ENCODE data around the gene CTBP1. TPM values are rescaled to one million over a fixed set of nuclear protein-coding genes. Genes with fewer than 3 reads are reported as not detected.
"Not testable (repeated sequence)": the region's sequence is repeated elsewhere in the genome, so short reads cannot be mapped to it uniquely, and the experiment has no call there.

Gene CTBP1
- total and polyA plus RNA-seq, 2 donors (not counting 1 experiment from before 2014, with no cell fraction given): 212 to 343 TPM

DNA sequence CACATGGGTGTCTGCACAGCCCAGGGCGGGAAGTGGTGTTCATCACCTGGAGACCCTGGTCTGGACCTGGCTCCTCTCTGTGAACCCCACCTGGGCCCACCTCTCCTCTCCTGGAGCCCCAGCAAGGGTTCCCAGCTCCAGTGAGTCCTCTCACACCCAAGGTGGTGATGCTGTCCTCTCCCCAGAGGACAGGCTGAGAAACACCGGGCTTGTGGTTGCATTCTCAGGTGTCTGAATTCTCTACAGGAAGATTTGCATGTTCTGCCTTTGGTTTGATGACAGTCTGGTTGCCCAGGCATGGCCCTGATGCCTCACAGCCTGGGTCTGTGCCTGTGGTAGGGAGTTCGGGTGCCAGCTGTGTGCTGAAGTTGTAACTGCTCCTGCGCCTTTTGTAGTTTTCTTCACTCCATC is 44.6 kb upstream of the CTBP1 start:
- CTCF ChIA-PET: no interaction called here
- H3K27ac Mint-ChIP-seq: peak overlapping the region; percentile 72

DNA sequence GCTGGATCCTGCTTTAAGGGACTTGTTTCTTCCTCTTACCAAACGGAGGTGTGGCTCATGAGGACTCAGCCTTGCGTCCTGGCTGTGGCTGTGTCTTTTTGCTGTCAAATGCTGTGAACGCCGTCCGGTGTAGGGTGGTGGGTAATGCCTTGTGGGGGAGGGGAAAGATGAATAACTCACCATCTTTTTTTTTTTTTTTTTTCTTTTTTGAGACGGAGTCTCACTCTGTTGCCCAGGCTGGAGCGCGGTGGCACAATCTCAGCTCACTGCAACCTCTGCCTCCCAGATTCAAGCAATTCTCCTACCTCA is 43.7 kb upstream of the CTBP1 start:
- H2AFZ ChIP-seq (ENCODE audit: insufficient read depth, low read depth, low read length, poor library complexity, severe bottlenecking); ATAC-seq (ENCODE audit: low read depth); H3K9me3 Mint-ChIP-seq (ENCODE audit: insufficient read depth); CTCF ChIA-PET; H3K27me3 Mint-ChIP-seq; H3K9me3 ChIP-seq (ENCODE audit: control extremely low read depth in 1 of 3, control insufficient read depth in 2 of 3, insufficient read depth in 1 of 3, low read length in 2 of 3); H3K9ac ChIP-seq (ENCODE audit: low read length); intact Hi-C loops (cut with micrococcal nuclease); H3K4me3 ChIP-seq (ENCODE audit: control extremely low read depth in 1 of 5, extremely low read depth in 1 of 5, insufficient read depth in 1 of 5, low read depth in 2 of 5, low read length in 4 of 5); POLR2A ChIA-PET; DNase-seq; H3K27me3 ChIP-seq (replicated peaks in 1 of 4; ENCODE audit: control extremely low read depth in 1 of 4, control insufficient read depth in 3 of 4, insufficient read depth in 4 of 4, low read length in 3 of 4): not testable (repeated sequence)
- H3K36me3 ChIP-seq (replicated peaks in 1 of 2; ENCODE audit: control extremely low read depth in 1 of 2, control insufficient read depth in 1 of 2, extremely low read depth in 1 of 2, insufficient read depth in 2 of 2, low read length in 1 of 2): peaks cover 0 to 13% of the 10 kb centered on the region in 2 experiments
- H4K20me1 ChIP-seq (ENCODE audit: control insufficient read depth, insufficient read depth, low read length, poor library complexity, severe bottlenecking): peaks cover 67% of the 10 kb centered on the region
- H3K4me2 ChIP-seq (replicated peaks; ENCODE audit: low read depth, low read length, poor library complexity, severe bottlenecking): peak overlapping the region; percentile 92
- H3K27ac ChIP-seq (ENCODE audit: low read length in 2 of 2): peak overlapping the region in 1 of 2 donors; percentile 39
- H3K4me3 Mint-ChIP-seq: peak overlapping the region; percentile 41
- peaks cover 34 to 43% of the 10 kb centered on the region in 2 donors for H3K4me1 ChIP-seq (ENCODE audit: control insufficient read depth in 2 of 2, insufficient read depth in 2 of 2, low read length in 2 of 2)
- peak overlapping the region; percentile 77 for H3K27ac Mint-ChIP-seq
- peaks cover 76% of the 10 kb centered on the region for H3K79me2 ChIP-seq (ENCODE audit: control insufficient read depth, insufficient read depth, low read length)
- WGBS (ENCODE audit: insufficient coverage): no CpG with 5 or more reads among the region's 8 CpGs
- H3K4me1 Mint-ChIP-seq: peaks cover 56% of the 10 kb centered on the region

More for the DNA sequence above, 44.6 kb upstream of the CTBP1 start:
- H3K4me1 ChIP-seq (ENCODE audit: control insufficient read depth in 2 of 2, insufficient read depth in 2 of 2, low read length in 2 of 2): peaks cover 33 to 43% of the 10 kb centered on the region in 2 donors
- POLR2A ChIA-PET: no interaction called here
- no peak overlapping the region for H3K9ac ChIP-seq (ENCODE audit: low read length)
- no peaks in the 10 kb centered on the region for H3K9me3 ChIP-seq (ENCODE audit: control extremely low read depth in 1 of 3, control insufficient read depth in 2 of 3, insufficient read depth in 1 of 3, low read length in 2 of 3)
- peak overlapping the region; percentile 17 for H3K4me2 ChIP-seq (replicated peaks; ENCODE audit: low read depth, low read length, poor library complexity, severe bottlenecking)
- H3K79me2 ChIP-seq (ENCODE audit: control insufficient read depth, insufficient read depth, low read length): peaks cover 85% of the 10 kb centered on the region
- H3K27me3 ChIP-seq (replicated peaks in 1 of 4; ENCODE audit: control extremely low read depth in 1 of 4, control insufficient read depth in 3 of 4, insufficient read depth in 4 of 4, low read length in 3 of 4): no peaks in the 10 kb centered on the region
- WGBS (ENCODE audit: insufficient coverage): 75% methylated on average over 3 of the region's 4 CpGs
- intact Hi-C loops (cut with micrococcal nuclease): no loop called here
- H3K4me1 Mint-ChIP-seq: peaks cover 58% of the 10 kb centered on the region
- H4K20me1 ChIP-seq (ENCODE audit: control insufficient read depth, insufficient read depth, low read length, poor library complexity, severe bottlenecking): peaks cover 76% of the 10 kb centered on the region
- no peak overlapping the region for H2AFZ ChIP-seq (ENCODE audit: insufficient read depth, low read depth, low read length, poor library complexity, severe bottlenecking)
- H3K36me3 ChIP-seq (replicated peaks in 1 of 2; ENCODE audit: control extremely low read depth in 1 of 2, control insufficient read depth in 1 of 2, extremely low read depth in 1 of 2, insufficient read depth in 2 of 2, low read length in 1 of 2): peaks cover 0 to 19% of the 10 kb centered on the region in 2 experiments
- TF ChIP-seq EZH2 (IDR thresholded peaks at IDR 0.05; ENCODE audit: borderline replicate concordance, insufficient read depth, low read depth, low read length, poor library complexity, severe bottlenecking): no peak
- TF ChIP-seq, protein P1, sequence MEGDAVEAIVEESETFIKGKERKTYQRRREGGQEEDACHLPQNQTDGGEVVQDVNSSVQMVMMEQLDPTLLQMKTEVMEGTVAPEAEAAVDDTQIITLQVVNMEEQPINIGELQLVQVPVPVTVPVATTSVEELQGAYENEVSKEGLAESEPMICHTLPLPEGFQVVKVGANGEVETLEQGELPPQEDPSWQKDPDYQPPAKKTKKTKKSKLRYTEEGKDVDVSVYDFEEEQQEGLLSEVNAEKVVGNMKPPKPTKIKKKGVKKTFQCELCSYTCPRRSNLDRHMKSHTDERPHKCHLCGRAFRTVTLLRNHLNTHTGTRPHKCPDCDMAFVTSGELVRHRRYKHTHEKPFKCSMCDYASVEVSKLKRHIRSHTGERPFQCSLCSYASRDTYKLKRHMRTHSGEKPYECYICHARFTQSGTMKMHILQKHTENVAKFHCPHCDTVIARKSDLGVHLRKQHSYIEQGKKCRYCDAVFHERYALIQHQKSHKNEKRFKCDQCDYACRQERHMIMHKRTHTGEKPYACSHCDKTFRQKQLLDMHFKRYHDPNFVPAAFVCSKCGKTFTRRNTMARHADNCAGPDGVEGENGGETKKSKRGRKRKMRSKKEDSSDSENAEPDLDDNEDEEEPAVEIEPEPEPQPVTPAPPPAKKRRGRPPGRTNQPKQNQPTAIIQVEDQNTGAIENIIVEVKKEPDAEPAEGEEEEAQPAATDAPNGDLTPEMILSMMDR (IDR thresholded peaks at IDR 0.05): no peak
- ATAC-seq (ENCODE audit: low read depth): no peak
- H3K9me3 Mint-ChIP-seq (ENCODE audit: insufficient read depth): no peaks in the 10 kb centered on the region
- no peak overlapping the region for H3K4me3 ChIP-seq (ENCODE audit: control extremely low read depth in 1 of 5, extremely low read depth in 1 of 5, insufficient read depth in 1 of 5, low read depth in 2 of 5, low read length in 4 of 5)
- no peaks in the 10 kb centered on the region for H3K27me3 Mint-ChIP-seq
- peak; percentile 30 for DNase-seq
- peak overlapping the region in 1 of 2 donors; percentile 21 for H3K27ac ChIP-seq (ENCODE audit: low read length in 2 of 2)
- H3K4me3 Mint-ChIP-seq: peak overlapping the region; percentile 10
